MM.1S (cell line): ENCODE data around the gene G3BP1.

Source experiments
- EZH2 ChIP-seq: fragments of 300-600 bp; sonication (generic); optimal IDR thresholded peaks from 2 replicates; pipeline ENCODE3; 2017; ENCODE audit warnings: low read depth, mild to moderate bottlenecking, antibody characterized with exemption, low read length, mixed read lengths
- TF ChIP-seq, protein P1 (sequence below): fragments of 300-600 bp; sonication (generic); IDR thresholded peaks from 2 replicates; pipeline ENCODE4 v1.5.1; 2016; ENCODE audit warnings: antibody characterized with exemption, low read length, mixed read lengths

DNA sequence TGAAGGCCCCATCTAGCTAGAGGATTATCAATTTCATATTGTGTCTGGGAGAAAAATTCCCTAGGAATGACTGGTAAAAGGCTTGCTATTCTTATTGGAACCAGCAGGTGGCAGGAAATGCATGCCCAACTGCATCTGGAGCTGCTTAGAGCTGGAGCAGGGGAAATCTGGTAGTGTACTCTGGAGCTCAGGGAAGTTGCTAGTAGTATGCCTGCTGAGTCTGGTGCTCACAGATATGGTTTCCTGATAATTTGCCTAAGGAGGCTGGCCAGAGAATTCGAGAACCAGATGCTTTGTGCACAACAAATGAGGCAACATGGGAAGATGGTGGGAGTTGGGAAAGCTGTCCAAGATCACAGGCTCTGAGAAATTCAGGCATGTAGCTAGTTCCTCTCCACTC, 53.7 kb downstream of the G3BP1 start:
- TF ChIP-seq, protein P1, sequence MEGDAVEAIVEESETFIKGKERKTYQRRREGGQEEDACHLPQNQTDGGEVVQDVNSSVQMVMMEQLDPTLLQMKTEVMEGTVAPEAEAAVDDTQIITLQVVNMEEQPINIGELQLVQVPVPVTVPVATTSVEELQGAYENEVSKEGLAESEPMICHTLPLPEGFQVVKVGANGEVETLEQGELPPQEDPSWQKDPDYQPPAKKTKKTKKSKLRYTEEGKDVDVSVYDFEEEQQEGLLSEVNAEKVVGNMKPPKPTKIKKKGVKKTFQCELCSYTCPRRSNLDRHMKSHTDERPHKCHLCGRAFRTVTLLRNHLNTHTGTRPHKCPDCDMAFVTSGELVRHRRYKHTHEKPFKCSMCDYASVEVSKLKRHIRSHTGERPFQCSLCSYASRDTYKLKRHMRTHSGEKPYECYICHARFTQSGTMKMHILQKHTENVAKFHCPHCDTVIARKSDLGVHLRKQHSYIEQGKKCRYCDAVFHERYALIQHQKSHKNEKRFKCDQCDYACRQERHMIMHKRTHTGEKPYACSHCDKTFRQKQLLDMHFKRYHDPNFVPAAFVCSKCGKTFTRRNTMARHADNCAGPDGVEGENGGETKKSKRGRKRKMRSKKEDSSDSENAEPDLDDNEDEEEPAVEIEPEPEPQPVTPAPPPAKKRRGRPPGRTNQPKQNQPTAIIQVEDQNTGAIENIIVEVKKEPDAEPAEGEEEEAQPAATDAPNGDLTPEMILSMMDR = peak; percentile 85
- TF ChIP-seq EZH2 = no peak
